DND-41 (cell line): ENCODE data around the gene NFAM1.

ENCODE experiments used
- ATAC-seq: fragments of 200-7000 bp; cut with Tn5 transposase; 3 replicates; pipeline ENCODE4 v1.9.1; 2021; ENCODE audit warnings: low read depth; ENCODE audit not compliant: insufficient read depth
- DNase-seq: peaks from one replicate; pipeline ENCODE4 v3.0.0-alpha.2; 2020
- H2AFZ ChIP-seq: 2 replicates; pipeline ENCODE4 v1.6.0; 2012; ENCODE audit warnings: low read depth, low read length
- H3K27ac ChIP-seq: 2 replicates; pipeline ENCODE4 v1.5.1; 2012; ENCODE audit warnings: low read length, inconsistent platforms
- H3K27me3 ChIP-seq: fragments of 200-600 bp; sonication (generic); 2 replicates; pipeline ENCODE4 v1.6.0; 2012; ENCODE audit warnings: low read length, mild to moderate bottlenecking, inconsistent platforms; ENCODE audit not compliant: insufficient read depth, poor library complexity
- H3K36me3 ChIP-seq: 2 replicates; pipeline ENCODE4 v1.5.1; 2012; ENCODE audit warnings: low read length, inconsistent platforms; ENCODE audit not compliant: insufficient read depth
- H3K4me1 ChIP-seq: 2 replicates; pipeline ENCODE4 v1.5.1; 2012; ENCODE audit warnings: mild to moderate bottlenecking, low read length; ENCODE audit not compliant: insufficient read depth
- H3K4me2 ChIP-seq: 2 replicates; pipeline ENCODE4 v1.6.0; 2012; ENCODE audit warnings: mild to moderate bottlenecking, moderate library complexity, low read length, inconsistent platforms; ENCODE audit not compliant: insufficient read depth
- H3K4me3 ChIP-seq, 2 experiments: fragments of 200-600 bp in 1 of 2; shearing (Covaris generic) in 1 of 2; 2 replicates each; pipeline ENCODE4 v1.5.1; 2012 to 2016; ENCODE audit warnings: inconsistent platforms in 2 of 2, low read length in 2 of 2, mild to moderate bottlenecking in 2 of 2, low read depth in 1 of 2, moderate library complexity in 1 of 2
- H3K79me2 ChIP-seq: 2 replicates; pipeline ENCODE4 v1.6.0; 2012; ENCODE audit warnings: low read length, inconsistent platforms; ENCODE audit not compliant: insufficient read depth
- H3K9ac ChIP-seq: 2 replicates; pipeline ENCODE4 v1.6.0; 2012; ENCODE audit warnings: low read depth, mild to moderate bottlenecking, inconsistent platforms, low read length, moderate library complexity
- H3K9me3 ChIP-seq: 2 replicates; pipeline ENCODE4 v1.5.1; 2012; ENCODE audit warnings: low read length, moderate library complexity, mild to moderate bottlenecking, inconsistent platforms; ENCODE audit not compliant: insufficient read depth, severe bottlenecking
- H4K20me1 ChIP-seq: 2 replicates; pipeline ENCODE4 v1.6.0; 2012; ENCODE audit warnings: low read length; ENCODE audit not compliant: insufficient read depth
- CTCF ChIP-seq: IDR thresholded peaks from 2 replicates; pipeline ENCODE4 v1.5.1; 2012; ENCODE audit warnings: borderline replicate concordance, low read length, moderate library complexity, mild to moderate bottlenecking; ENCODE audit not compliant: poor library complexity, severe bottlenecking; ENCODE audit errors: extremely low read depth
- EZH2 ChIP-seq: IDR thresholded peaks from 3 replicates; pipeline ENCODE4 v1.6.1; 2012; ENCODE audit warnings: borderline replicate concordance, low read depth, mild to moderate bottlenecking, moderate library complexity, low read length, inconsistent platforms; ENCODE audit not compliant: severe bottlenecking

NFAM1 gene

GRCh38 chr22:42401535-42402334, 30.5 kb downstream of the NFAM1 start:
- H4K20me1 ChIP-seq = 0 out of 2 replicates have a peak, but pooled peaks cover 4% of the 10 kb centered on the region
- ATAC-seq (no peak), DNase-seq (no peak)
- H3K27me3 ChIP-seq = peaks cover 2% of the 10 kb centered on the region
- no peaks in the 10 kb centered on the region for H3K4me1 ChIP-seq
- H3K36me3 ChIP-seq = no peaks in the 10 kb centered on the region
- H3K79me2 ChIP-seq = no peaks in the 10 kb centered on the region
- no peaks in the 10 kb centered on the region for H3K9me3 ChIP-seq
- no peak overlapping the region for H2AFZ ChIP-seq
- H3K4me3 ChIP-seq = no peak overlapping the region
- TF ChIP-seq EZH2 = no peak
- no peak for TF ChIP-seq CTCF
- H3K9ac ChIP-seq = no peak overlapping the region
- H3K27ac ChIP-seq = no peak overlapping the region
- H3K4me2 ChIP-seq = no peak overlapping the region

GRCh38 chr22:42400811-42401534, 31.2 kb downstream of the NFAM1 start:
- Histone ChIP-seq H3K4me1 (no peaks in the 10 kb centered on the region), H3K4me2 (no peak overlapping the region), H3K79me2 (no peaks in the 10 kb centered on the region), H3K9ac (no peak overlapping the region), H3K36me3 (no peaks in the 10 kb centered on the region), H3K9me3 (no peaks in the 10 kb centered on the region), H3K27me3 (peaks cover 2% of the 10 kb centered on the region), H3K4me3 (no peak overlapping the region), H2AFZ (no peak overlapping the region), H4K20me1 (0 out of 2 replicates have a peak, but pooled peaks cover 4% of the 10 kb centered on the region), H3K27ac (no peak overlapping the region)
- no peak for ATAC-seq
- TF ChIP-seq EZH2 (no peak), CTCF (no peak)
- DNase-seq = no peak

GRCh38 chr22:42399315-42400271, 32.6 kb downstream of the NFAM1 start:
- no peak for TF ChIP-seq CTCF
- no peak for TF ChIP-seq EZH2
- Histone ChIP-seq H3K4me2 (no peak overlapping the region), H3K9me3 (no peaks in the 10 kb centered on the region), H3K36me3 (no peaks in the 10 kb centered on the region), H4K20me1 (0 out of 2 replicates have a peak, but pooled peaks cover 4% of the 10 kb centered on the region), H3K79me2 (no peaks in the 10 kb centered on the region), H3K27ac (no peak overlapping the region), H3K4me1 (no peaks in the 10 kb centered on the region), H3K9ac (no peak overlapping the region), H3K27me3 (no peaks in the 10 kb centered on the region), H3K4me3 (no peak overlapping the region), H2AFZ (no peak overlapping the region)
- DNase-seq = peak; percentile 33
- ATAC-seq = no peak
